ENCODE data around the gene SLC12A7.
"Not testable (repeated sequence)": the region's sequence is repeated elsewhere in the genome, so short reads cannot be mapped to it uniquely, and the experiment has no call there.

SLC12A7 gene

GRCh38 chr5:1109542-1110306 lies 2.1 kb downstream of the SLC12A7 start:
- DNase-seq (ENCODE audit: low spot score) = no peak

GRCh38 chr5:1108865-1109174 lies 3.0 kb downstream of the SLC12A7 start:
- DNase-seq (ENCODE audit: low spot score) = no peak

DNA sequence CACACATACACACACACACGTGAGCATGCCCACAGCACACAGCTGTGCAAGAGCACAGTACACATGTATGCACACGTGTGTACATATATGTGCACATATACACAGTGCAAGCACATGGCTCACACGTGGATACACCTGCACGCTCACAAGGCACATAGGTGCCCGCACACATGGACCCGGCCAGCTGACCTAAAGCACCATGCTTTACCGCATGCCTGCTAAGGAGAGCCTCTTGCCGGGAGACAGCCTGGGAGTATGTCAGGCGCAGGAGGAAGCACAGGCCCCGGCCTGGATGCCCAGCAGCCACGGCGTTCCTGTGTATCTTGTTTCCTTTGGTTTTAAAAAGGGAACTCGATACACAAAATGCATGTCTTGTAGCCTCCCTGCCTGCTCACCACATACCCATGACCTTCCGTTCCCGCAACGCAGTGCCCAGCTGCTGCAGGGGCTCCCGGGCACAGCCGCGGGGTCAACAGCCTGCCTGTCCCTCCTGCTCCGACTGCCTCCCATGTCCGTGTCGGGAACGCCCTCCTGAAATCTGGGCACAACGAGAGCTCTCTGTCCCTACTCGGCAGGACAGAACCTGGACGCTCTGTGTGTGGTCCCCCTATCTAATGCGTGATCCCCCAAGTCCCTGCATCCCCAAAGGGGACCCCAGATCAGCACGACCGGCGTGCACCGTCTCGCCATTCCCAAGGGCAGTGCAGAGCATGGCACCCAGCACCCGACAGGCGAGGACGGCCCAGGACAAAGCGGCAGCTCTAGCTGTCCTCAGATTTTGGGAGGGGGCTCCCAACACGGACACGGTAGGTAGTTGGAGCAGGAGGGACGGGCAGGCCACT lies 3.6 kb downstream of the SLC12A7 start:
- no peak for DNase-seq (ENCODE audit: low spot score)

DNA sequence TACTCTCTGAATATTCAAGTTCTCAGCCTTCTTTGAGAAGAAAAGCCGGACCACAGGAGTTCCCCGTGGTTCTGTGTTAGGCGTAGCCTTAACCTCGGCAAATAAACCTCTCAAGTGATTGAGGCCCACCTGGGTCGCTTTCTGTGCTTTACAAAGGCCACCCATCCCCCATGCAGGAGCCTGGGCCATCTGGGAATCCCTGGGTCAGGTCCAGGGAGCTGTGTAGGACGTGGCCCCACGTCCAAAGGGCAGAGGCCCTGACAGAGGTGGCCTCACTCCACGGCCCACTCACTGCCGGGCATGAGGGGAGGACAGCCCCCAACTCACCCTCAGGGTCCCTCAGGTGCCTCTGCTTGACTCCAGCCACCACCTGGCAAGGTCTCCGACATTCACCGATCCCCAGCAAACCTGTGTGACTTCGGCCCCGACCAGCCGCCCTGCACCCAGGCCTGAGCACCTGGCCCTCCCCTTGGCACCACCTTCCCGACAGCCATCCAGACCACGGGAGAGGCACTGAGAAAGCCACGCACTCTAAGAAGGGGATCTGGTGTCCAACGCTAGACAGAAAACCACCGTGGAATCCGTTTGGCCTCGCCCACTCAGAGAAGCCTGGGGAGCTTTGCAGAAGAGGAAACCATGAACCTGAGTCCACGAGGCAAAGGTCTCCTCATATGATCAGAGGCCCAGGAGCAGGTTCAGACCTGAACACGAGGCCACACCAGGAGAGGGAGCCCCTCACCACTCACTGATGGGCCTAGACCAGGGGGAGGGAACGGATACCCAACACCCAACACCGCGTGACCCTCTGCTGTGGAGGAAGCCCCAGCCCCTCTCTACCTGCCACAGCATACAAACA lies 4.5 kb downstream of the SLC12A7 start:
- DNase-seq (ENCODE audit: low spot score) = no peak

DNA sequence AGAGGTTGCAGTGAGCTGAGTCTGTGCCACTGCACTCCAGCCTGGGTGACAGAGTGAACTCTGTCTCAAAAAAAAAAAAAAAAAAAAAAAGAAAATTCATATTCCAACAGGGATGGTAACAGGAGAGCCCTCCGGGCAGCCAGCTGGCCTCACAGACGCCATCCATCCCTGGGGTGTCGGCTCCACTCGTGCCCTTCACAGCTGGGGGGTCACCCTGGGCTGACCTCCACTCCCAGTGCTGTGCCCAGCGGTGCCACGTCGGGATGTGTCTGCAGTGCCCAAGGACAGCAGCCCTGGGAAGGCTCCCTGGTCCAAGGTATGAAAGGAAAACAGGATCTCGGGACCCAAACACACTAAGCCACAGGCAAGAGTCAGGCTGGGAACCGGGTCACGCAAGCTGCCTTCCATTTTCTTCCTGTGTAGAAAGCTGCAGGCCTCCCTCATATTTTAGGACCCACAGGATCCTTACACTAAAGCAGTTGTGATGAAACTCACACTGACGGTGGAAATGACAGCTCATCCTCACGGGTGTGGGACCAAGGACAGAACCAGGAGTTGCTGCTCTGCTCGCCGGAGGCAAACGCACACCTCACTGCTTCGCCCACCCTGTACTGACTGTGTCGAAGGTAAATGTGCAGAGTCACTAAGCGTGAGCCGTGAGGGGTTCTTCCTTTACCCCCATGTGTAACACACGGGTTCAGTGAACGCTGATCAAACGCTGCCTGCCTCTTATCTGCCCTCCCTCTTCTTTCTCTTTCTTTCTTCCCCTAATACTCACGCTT lies 5.3 kb downstream of the SLC12A7 start:
- no peak for DNase-seq (ENCODE audit: low spot score)

DNA sequence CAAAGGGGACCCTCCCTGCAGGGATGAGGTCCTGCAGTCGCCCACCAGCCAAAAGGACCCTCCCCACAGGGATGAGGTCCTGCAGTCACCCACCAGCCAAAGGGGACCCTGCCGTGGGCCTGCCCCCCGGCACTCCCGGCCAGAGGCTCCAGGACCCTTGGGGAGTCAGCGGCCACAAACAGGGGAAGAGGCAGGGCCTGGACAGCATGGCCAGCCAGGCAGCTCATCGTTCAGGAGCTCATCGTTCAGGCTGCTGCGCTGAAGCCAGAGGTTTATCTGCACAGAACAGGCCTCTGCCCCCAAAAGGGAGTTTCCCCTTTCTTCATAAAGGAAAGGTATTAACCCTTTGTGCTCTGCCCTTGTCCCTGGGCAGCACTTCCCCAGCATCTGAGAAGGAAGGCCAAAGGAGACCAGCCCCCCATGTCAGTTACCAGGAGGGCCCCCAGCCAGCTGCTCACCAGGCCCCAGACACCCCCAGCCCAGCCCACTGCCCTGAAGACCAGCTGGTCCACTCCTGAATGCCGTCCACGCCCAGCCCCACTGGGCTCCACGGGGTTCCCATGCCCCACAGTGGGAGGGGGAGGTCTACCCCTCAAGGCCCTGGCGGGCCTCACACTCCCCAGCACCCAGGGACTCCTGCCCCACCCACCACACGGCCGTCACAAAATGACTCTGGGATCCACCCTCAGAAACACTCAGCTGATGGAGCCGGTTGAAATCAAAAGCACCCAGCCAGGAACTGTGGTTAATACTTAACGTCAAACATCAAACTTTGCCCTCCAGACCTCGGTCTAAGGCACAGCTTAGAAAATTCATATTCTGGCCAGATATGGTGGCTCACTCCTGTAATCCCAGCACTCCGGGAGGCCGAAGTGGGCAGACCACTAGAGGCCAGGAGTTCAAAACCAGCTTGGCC lies 6.3 kb downstream of the SLC12A7 start:
- DNase-seq (ENCODE audit: low spot score) = peak; percentile 42

DNA sequence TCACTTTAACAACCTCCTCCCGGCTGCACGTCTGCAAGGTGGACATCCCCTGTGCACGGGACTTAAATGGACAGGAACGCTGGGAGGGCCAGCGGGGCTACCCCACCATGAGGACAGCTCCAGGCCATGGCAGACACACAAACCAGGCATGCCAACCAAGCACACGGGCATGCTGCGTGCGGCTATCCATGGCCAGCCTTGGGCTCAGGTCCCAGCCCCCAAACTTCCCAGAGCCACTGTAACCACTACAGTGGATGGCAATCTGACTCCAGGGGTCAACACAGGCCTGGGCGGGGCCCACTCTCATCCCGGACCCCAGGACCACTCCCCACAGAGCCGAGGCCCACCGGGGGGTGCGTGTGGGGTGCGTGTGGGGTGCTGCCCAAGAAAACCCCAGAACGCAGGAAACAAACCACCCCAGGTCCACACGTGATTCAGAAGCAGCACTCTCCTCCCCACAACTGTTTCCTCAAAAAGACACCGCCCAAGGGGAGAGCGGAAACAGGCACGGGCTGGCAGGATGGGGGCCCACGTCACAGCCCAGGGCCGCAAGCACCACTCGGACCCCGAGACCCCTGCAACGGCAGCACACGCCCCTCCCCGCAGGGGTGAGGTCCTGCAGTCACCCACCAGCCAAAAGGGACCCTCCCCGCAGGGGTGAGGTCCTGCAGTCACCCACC lies 7.4 kb downstream of the SLC12A7 start:
- peak; percentile 45 for DNase-seq (ENCODE audit: low spot score)

DNA sequence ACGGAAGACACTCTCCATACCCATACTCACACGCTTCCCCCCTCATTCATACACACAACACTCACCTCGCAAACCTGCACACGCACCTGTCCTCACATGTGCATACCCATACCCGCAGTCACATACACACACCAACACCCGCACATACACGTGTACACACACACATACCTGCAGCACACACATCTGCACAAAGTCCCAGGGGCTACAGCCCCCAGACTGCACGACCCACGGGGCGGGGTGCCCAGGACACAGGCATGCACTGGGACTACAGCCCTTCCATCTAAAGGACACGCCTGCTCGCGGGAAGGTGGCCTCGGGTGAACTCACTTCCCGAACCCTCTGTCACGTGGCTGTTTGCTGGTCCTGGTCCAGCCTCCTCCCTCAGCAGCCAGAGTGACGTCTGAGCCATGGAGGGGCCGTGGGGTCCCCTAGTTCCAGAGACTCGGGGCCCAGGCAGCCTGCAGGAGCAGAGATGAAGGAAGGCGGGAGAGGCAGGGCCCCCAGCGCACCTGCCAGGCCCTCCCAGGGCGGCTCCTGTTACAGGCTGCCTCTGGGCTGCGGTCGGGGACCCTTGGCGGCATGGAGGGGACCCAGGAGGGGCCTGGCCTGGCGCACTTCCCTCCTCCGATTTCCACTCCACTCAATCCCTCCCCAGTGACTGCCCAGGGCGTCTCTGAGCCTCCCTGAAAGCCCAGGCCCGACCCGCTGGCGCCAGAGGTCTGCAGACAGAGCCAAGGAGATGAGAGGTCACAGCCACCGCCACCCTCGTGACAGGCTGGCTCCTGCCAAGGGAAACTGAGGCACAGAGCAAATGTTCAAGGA lies 8.1 kb downstream of the SLC12A7 start:
- DNase-seq (ENCODE audit: low spot score) = no peak

GRCh38 chr5:1103093-1103492 lies 8.8 kb downstream of the SLC12A7 start:
- no peak for DNase-seq (ENCODE audit: low spot score)

- DNase-seq (ENCODE audit: low spot score) = no peak
These were observed 9.7 kb downstream of the SLC12A7 start for GRCh38 chr5:1101961-1102713.

GRCh38 chr5:1100664-1101574 lies 10.9 kb downstream of the SLC12A7 start:
- DNase-seq (ENCODE audit: low spot score) = no peak

DNA sequence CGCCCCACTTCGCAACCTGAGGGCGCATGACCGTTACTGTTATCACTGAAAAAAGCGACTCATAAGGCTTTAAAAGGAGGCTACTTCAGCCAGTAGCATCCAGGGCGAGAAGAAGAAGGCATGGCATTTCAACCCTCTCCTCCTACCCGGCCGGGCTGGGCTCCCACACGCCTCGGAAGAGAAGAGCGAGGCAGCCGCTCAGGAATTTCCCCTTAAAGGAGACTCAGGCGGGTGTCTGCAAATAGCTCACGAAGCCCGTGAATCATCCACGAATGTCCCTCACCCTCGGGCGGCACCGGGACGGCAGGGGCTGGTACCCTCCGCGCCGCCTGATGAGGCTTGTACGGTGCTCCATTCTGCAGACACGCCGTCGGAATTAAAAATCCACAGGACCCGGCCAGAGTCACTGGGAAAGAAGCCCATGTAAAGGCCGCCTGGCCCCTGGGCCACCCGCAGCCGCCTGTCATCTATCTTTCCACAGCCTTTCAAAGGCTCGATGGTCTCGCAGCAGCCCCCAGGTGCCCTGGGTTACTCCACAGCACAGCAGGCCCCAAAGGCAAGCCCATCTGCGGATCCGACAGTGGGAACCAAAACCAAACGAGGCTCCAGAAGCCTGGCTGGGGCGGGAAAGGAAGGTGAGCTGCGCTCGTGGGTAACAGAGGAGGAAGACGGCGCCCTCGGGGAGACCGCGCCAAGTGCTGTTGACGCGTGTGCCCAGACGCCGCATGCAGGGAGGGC lies 11.8 kb downstream of the SLC12A7 start:
- no peak for DNase-seq (ENCODE audit: low spot score)

DNA sequence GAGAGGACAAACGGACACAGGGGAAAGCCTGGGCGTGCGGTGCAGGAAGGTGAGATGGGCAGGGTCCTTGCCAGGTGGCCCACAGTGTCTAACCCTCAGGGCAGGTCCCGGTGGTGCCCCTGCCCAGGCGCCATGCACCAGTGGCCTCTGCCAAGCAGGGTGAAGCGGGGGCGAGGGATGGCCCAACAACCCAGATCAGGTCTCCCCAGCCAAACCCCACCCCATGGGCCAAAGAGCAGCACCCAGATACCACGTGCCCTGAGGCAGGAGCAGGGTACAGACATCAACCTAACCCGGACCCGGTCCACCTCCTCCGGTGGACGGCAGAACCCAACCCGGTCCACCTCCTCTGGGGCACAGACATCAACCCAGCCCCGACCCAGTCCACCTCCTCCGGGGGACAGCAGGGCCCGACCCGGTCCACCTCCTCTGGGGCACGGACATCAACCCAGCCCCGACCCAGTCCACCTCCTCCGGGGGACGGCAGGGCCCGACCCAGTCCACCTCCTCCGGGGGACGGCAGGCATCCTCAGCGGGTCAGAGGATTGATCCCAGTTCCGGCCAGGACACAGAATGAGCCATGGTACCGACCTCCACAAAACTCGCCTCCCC lies 12.8 kb downstream of the SLC12A7 start:
- DNase-seq (ENCODE audit: low spot score) = no peak

DNA sequence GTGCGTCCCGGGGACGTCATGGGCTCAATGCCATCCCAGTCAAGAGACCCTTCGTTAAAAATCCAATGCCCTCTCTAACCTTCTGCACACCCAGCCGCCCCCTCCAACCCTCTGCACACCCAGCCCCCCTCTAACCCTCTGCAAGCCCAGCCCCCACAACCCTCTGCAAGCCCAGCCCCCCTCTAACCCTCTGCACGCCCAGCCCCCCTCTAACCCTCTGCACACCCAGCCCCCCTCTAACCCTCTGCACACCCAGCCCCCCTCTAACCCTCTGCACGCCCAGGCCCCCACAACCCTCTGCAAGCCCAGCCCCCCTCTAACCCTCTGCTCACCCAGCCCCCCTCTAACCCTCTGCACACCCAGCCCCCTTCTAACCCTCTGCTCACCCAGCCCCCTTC lies 13.9 kb downstream of the SLC12A7 start:
- DNase-seq (ENCODE audit: low spot score) = not testable (repeated sequence)

GRCh38 chr5:1097381-1097987 lies 14.4 kb downstream of the SLC12A7 start:
- DNase-seq (ENCODE audit: low spot score) = no peak

- no peak for DNase-seq (ENCODE audit: low spot score)
These were observed 15.0 kb downstream of the SLC12A7 start for GRCh38 chr5:1096838-1097237.
